ENCODE results near the gene CNOT2. TPM values are rescaled to one million over a fixed set of nuclear protein-coding genes. Genes with fewer than 3 reads are reported as not detected.

Gene CNOT2
- total RNA-seq, 4 donors from 2014 or later, result 115 to 263 (median 157) TPM

- no peaks in the 10 kb centered on the region for H3K9me3 ChIP-seq
- no peak overlapping the region for H3K27ac ChIP-seq
- H3K36me3 ChIP-seq, result no peaks in the 10 kb centered on the region
- no peak overlapping the region for H3K4me3 ChIP-seq
- no peak for TF ChIP-seq POLR2A (IDR thresholded peaks at IDR 0.05)
- no peak for TF ChIP-seq CTCF (IDR thresholded peaks at IDR 0.05)
- DNase-seq, result no peak
- H3K27me3 ChIP-seq, result no peaks in the 10 kb centered on the region
- peaks cover 0 to 27% (median 0%) of the 10 kb centered on the region in 4 donors for H3K4me1 ChIP-seq
Measured at GRCh38 chr12:70268972-70269371, 25.7 kb downstream of the CNOT2 start.

DNA sequence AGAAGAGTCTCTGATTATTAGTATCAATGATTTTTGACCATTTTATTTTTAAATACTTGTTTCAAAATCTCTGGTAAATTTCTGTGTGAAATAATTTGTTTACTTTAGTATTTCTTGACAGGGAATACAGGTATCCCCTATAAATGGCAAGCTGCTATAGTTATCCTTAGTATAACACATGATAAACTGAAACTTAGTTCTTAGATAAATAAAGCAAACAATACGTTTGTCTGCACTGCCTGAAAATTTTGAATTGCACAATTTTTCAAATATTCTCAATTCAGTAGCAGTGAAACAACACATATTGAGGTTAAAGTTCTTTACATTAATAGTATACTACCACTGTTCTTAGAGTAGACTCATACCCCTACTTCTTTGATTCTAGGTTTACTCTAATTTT is 26.9 kb downstream of the CNOT2 start:
- TF ChIP-seq POLR2A (IDR thresholded peaks at IDR 0.05), result no peak
- no peak for TF ChIP-seq CTCF (IDR thresholded peaks at IDR 0.05)
- Histone ChIP-seq H3K36me3 (no peaks in the 10 kb centered on the region), H3K4me3 (no peak overlapping the region), H3K4me1 (peaks cover 0 to 19% (median 0%) of the 10 kb centered on the region in 4 donors), H3K27me3 (no peaks in the 10 kb centered on the region), H3K9me3 (no peaks in the 10 kb centered on the region), H3K27ac (no peak overlapping the region)
- DNase-seq, result no peak

- TF ChIP-seq CTCF (IDR thresholded peaks at IDR 0.05) (no peak), POLR2A (IDR thresholded peaks at IDR 0.05) (no peak)
- Histone ChIP-seq H3K9me3 (no peaks in the 10 kb centered on the region), H3K27me3 (no peaks in the 10 kb centered on the region), H3K4me1 (peaks cover 0 to 19% (median 0%) of the 10 kb centered on the region in 4 donors), H3K27ac (no peak overlapping the region), H3K4me3 (no peak overlapping the region), H3K36me3 (no peaks in the 10 kb centered on the region)
- no peak for DNase-seq
Measured at GRCh38 chr12:70271025-70271424, 27.8 kb downstream of the CNOT2 start.

DNA sequence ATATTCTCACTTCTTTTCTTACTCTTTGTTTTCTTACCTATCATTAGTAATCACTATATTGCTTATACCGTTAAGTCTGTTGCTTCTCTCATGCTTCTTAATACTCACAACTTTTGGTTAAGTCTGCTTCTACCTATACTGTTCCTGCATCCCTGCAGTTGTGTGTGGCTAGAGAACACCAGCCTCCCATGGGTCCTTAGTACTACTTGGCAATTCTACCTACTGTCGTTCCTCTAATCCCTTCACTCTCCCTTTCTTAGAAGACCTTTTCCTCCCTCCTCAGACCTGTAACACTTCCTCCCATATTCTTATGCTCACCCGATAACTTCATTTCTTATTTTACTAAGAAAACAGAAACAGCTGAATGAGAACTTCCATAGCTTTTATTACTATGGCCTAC is 29.3 kb downstream of the CNOT2 start:
- Histone ChIP-seq H3K4me3 (no peak overlapping the region), H3K4me1 (peaks cover 0 to 19% (median 0%) of the 10 kb centered on the region in 4 donors), H3K27me3 (no peaks in the 10 kb centered on the region), H3K36me3 (no peaks in the 10 kb centered on the region), H3K27ac (no peak overlapping the region), H3K9me3 (no peaks in the 10 kb centered on the region)
- DNase-seq, result no peak
- TF ChIP-seq POLR2A (IDR thresholded peaks at IDR 0.05) (no peak), CTCF (IDR thresholded peaks at IDR 0.05) (no peak)

GRCh38 chr12:70275045-70275444 is 31.8 kb downstream of the CNOT2 start:
- Histone ChIP-seq H3K4me1 (peaks cover 0 to 8% (median 0%) of the 10 kb centered on the region in 4 donors), H3K4me3 (no peak overlapping the region), H3K27ac (no peak overlapping the region), H3K9me3 (no peaks in the 10 kb centered on the region), H3K36me3 (no peaks in the 10 kb centered on the region), H3K27me3 (no peaks in the 10 kb centered on the region)
- TF ChIP-seq CTCF (IDR thresholded peaks at IDR 0.05), result no peak
- TF ChIP-seq POLR2A (IDR thresholded peaks at IDR 0.05), result no peak
- DNase-seq, result no peak

GRCh38 chr12:70277973-70278372 is 34.7 kb downstream of the CNOT2 start:
- no peak for DNase-seq
- TF ChIP-seq POLR2A (IDR thresholded peaks at IDR 0.05) (no peak), CTCF (IDR thresholded peaks at IDR 0.05) (no peak)
- Histone ChIP-seq H3K4me1 (no peaks in the 10 kb centered on the region), H3K27ac (no peak overlapping the region), H3K9me3 (no peaks in the 10 kb centered on the region), H3K27me3 (no peaks in the 10 kb centered on the region), H3K4me3 (no peak overlapping the region), H3K36me3 (no peaks in the 10 kb centered on the region)

All from Peyer's patch (tissue), 4 donors.